ENCODE data around the gene TMUB2.
A peak's percentile ranks its signal among the peaks of the same experiment; 100 is the strongest.
"Not testable (repeated sequence)": the region's sequence is repeated elsewhere in the genome, so short reads cannot be mapped to it uniquely, and the experiment has no call there.

TMUB2 gene

GRCh38 chr17:44219616-44220212 is 32.9 kb downstream of the TMUB2 start, which contains the start of gene UBTF:
Gene UBTF, minus strand, starts transcription at chr17:44219675. Its CDS starts 1,446 bp downstream, at chr17:44218229.
- DNase-seq (ENCODE audit: low spot score) = peak; percentile 47

GRCh38 chr17:44220213-44221083 is 33.7 kb downstream of the TMUB2 start:
- peak; percentile 31 for DNase-seq (ENCODE audit: low spot score)

GRCh38 chr17:44221084-44221861 is 34.5 kb downstream of the TMUB2 start:
- DNase-seq (ENCODE audit: low spot score) = peak; percentile 87

GRCh38 chr17:44221862-44222111 is 35.0 kb downstream of the TMUB2 start:
- no peak for DNase-seq (ENCODE audit: low spot score)

GRCh38 chr17:44222112-44222869 is 35.5 kb downstream of the TMUB2 start:
- DNase-seq (ENCODE audit: low spot score) = peak; percentile 95

GRCh38 chr17:44223541-44224071 is 36.8 kb downstream of the TMUB2 start:
- peak; percentile 69 for DNase-seq (ENCODE audit: low spot score)

- no peak for DNase-seq (ENCODE audit: low spot score)
Measured at GRCh38 chr17:44229090-44229489, 42.3 kb downstream of the TMUB2 start.

GRCh38 chr17:44230140-44230539 is 43.4 kb downstream of the TMUB2 start:
- DNase-seq (ENCODE audit: low spot score) = no peak

GRCh38 chr17:44232061-44232460 is 45.3 kb downstream of the TMUB2 start:
- DNase-seq (ENCODE audit: low spot score) = no peak

- no peak for DNase-seq (ENCODE audit: low spot score)
Measured at GRCh38 chr17:44233582-44233981, 46.8 kb downstream of the TMUB2 start.

GRCh38 chr17:44235583-44235936 is 48.8 kb downstream of the TMUB2 start:
- DNase-seq (ENCODE audit: low spot score) = peak; percentile 15

GRCh38 chr17:44236444-44236991 is 49.7 kb downstream of the TMUB2 start:
- no peak for DNase-seq (ENCODE audit: low spot score)

- DNase-seq (ENCODE audit: low spot score) = not testable (repeated sequence)
Measured at GRCh38 chr17:44237886-44238285, 51.1 kb downstream of the TMUB2 start.

- no peak for DNase-seq (ENCODE audit: low spot score)
Measured at GRCh38 chr17:44241106-44241624, 54.4 kb downstream of the TMUB2 start.

All from cerebellar cortex (tissue), 1 donor.